Endodermal cell (in vitro differentiated cells): ENCODE data around the gene AMDHD2. TPM values are rescaled to one million over a fixed set of nuclear protein-coding genes. Genes with fewer than 3 reads are reported as not detected.
A peak's percentile ranks its signal among the peaks of the same experiment; 100 is the strongest.

Experiments
- DNase-seq: peaks from one replicate; pipeline ENCODE4 v3.0.0-alpha.2; 2017
- H3K27ac ChIP-seq: 2 replicates; pipeline ENCODE4 v1.5.1; 2013; ENCODE audit warnings: mild to moderate bottlenecking, low read depth, low read length, moderate library complexity
- H3K27me3 ChIP-seq: 2 replicates; pipeline ENCODE4 v1.6.1; 2013; ENCODE audit warnings: mild to moderate bottlenecking, low read length, moderate library complexity; ENCODE audit not compliant: insufficient read depth, control insufficient read depth, poor library complexity, severe bottlenecking
- H3K36me3 ChIP-seq: 2 replicates; pipeline ENCODE4 v1.7.0; 2013; ENCODE audit warnings: mild to moderate bottlenecking, low read length, moderate library complexity; ENCODE audit not compliant: control insufficient read depth, insufficient read depth
- H3K4me1 ChIP-seq: one replicate; pipeline ENCODE4 v1.7.0; 2013; ENCODE audit warnings: low read length; ENCODE audit not compliant: control insufficient read depth, insufficient read depth
- H3K4me3 ChIP-seq: 2 replicates; pipeline ENCODE4 v1.5.1; 2013; ENCODE audit warnings: mild to moderate bottlenecking, low read length, moderate library complexity
- H3K9ac ChIP-seq: 2 replicates; pipeline ENCODE4 v1.6.1; 2013; ENCODE audit warnings: mild to moderate bottlenecking, low read length, moderate library complexity; ENCODE audit not compliant: poor library complexity, severe bottlenecking; ENCODE audit errors: extremely low read depth
- H3K9me3 ChIP-seq: 2 replicates; pipeline ENCODE4 v1.6.1; 2013; ENCODE audit warnings: mild to moderate bottlenecking, low read length, moderate library complexity; ENCODE audit not compliant: control insufficient read depth
- H3K27ac Mint-ChIP-seq: 2 replicates; pipeline ENCODE4 v1.8.0; 2020; ENCODE audit warnings: mixed read lengths
- H3K27me3 Mint-ChIP-seq: 2 replicates; pipeline ENCODE4 v1.8.0; 2021; ENCODE audit warnings: mild to moderate bottlenecking, mixed read lengths; ENCODE audit not compliant: insufficient read depth
- H3K36me3 Mint-ChIP-seq: 2 replicates; pipeline ENCODE4 v1.8.0; 2020; ENCODE audit warnings: low read depth, mixed read lengths
- H3K4me1 Mint-ChIP-seq: 2 replicates; pipeline ENCODE4 v1.8.0; 2020; ENCODE audit warnings: mixed read lengths
- H3K4me3 Mint-ChIP-seq: 2 replicates; pipeline ENCODE4 v1.8.0; 2020; ENCODE audit warnings: mild to moderate bottlenecking, moderate library complexity, mixed read lengths
- H3K9me3 Mint-ChIP-seq: 2 replicates; pipeline ENCODE4 v1.8.0; 2020; ENCODE audit warnings: mild to moderate bottlenecking, mixed read lengths
- WGBS, 2 experiments: methylation state at CpG; one replicate each; pipeline versions ENCODE4 v1.1.5 to v1.1.7; 2013; ENCODE audit warnings: missing lambda C conversion rate in 2 of 2, mixed read lengths in 1 of 2; ENCODE audit not compliant: insufficient coverage in 1 of 2, insufficient read length in 1 of 2; 5-methylcytosine and 5-hydroxymethylcytosine counted together
- total RNA-seq, 2 donors: library from RNA; stranded (reverse); fragmentation: NEBNext Ultra II Directional in 1 of 2; extraction: Animal tissue kit (Norgen Biotek cat#: 25700) in 1 of 2; gene quantifications; 2 replicates in 1 of 2; 3 replicates in 1 of 2; pipeline ENCODE4 v1.2.1, GENCODE V29; 2021
- TF ChIP-seq, protein P1 (sequence below): fragments of 200-600 bp; sonication (generic); conservative IDR thresholded peaks from 2 replicates; pipeline ENCODE4 v1.5.0; 2021; ENCODE audit warnings: antibody characterized with exemption, mild to moderate bottlenecking

The AMDHD2 gene
- total RNA-seq, 2 donors from 2014 or later = 74.6 to 82.2 TPM

GRCh38 chr16:2520784-2521531 is 787 bp downstream of the AMDHD2 start:
- H3K27ac Mint-ChIP-seq = peak overlapping the region; percentile 93
- peak overlapping the region; percentile 73 for H3K4me3 Mint-ChIP-seq
- peak; percentile 70 for DNase-seq
- H3K4me1 ChIP-seq = peaks cover 8% of the 10 kb centered on the region
- no peaks in the 10 kb centered on the region for H3K27me3 ChIP-seq
- TF ChIP-seq, protein P1, sequence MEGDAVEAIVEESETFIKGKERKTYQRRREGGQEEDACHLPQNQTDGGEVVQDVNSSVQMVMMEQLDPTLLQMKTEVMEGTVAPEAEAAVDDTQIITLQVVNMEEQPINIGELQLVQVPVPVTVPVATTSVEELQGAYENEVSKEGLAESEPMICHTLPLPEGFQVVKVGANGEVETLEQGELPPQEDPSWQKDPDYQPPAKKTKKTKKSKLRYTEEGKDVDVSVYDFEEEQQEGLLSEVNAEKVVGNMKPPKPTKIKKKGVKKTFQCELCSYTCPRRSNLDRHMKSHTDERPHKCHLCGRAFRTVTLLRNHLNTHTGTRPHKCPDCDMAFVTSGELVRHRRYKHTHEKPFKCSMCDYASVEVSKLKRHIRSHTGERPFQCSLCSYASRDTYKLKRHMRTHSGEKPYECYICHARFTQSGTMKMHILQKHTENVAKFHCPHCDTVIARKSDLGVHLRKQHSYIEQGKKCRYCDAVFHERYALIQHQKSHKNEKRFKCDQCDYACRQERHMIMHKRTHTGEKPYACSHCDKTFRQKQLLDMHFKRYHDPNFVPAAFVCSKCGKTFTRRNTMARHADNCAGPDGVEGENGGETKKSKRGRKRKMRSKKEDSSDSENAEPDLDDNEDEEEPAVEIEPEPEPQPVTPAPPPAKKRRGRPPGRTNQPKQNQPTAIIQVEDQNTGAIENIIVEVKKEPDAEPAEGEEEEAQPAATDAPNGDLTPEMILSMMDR = no peak
- H3K9ac ChIP-seq = peak overlapping the region; percentile 83
- WGBS, 2 experiments = 29 to 50% methylated on average over 21 to 39 of the region's 41 CpGs
- no peak overlapping the region for H3K27ac ChIP-seq
- H3K36me3 ChIP-seq = peaks cover 52% of the 10 kb centered on the region
- peaks cover 42% of the 10 kb centered on the region for H3K36me3 Mint-ChIP-seq
- no peaks in the 10 kb centered on the region for H3K9me3 ChIP-seq
- peaks cover 27% of the 10 kb centered on the region for H3K4me1 Mint-ChIP-seq
- peak overlapping the region; percentile 88 for H3K4me3 ChIP-seq
- no peaks in the 10 kb centered on the region for H3K9me3 Mint-ChIP-seq
- H3K27me3 Mint-ChIP-seq = no peaks in the 10 kb centered on the region

GRCh38 chr16:2523801-2524231 is 3.6 kb downstream of the AMDHD2 start:
- 87 to 97% methylated on average over 3 to 6 of the region's 6 CpGs for whole genome bisulfite sequencing, 2 experiments
- no peak overlapping the region for H3K4me3 ChIP-seq
- H3K36me3 ChIP-seq = peaks cover 57% of the 10 kb centered on the region
- Mint-ChIP-seq H3K36me3 (peaks cover 33% of the 10 kb centered on the region), H3K9me3 (no peaks in the 10 kb centered on the region), H3K27ac (peak overlapping the region; percentile 87), H3K27me3 (no peaks in the 10 kb centered on the region), H3K4me1 (peaks cover 17% of the 10 kb centered on the region), H3K4me3 (no peak overlapping the region)
- no peak overlapping the region for H3K27ac ChIP-seq
- TF ChIP-seq, protein P1 = no peak
- H3K9ac ChIP-seq = no peak overlapping the region
- DNase-seq = no peak
- H3K4me1 ChIP-seq = peaks cover 8% of the 10 kb centered on the region
- H3K27me3 ChIP-seq = no peaks in the 10 kb centered on the region
- H3K9me3 ChIP-seq = no peaks in the 10 kb centered on the region

DNA sequence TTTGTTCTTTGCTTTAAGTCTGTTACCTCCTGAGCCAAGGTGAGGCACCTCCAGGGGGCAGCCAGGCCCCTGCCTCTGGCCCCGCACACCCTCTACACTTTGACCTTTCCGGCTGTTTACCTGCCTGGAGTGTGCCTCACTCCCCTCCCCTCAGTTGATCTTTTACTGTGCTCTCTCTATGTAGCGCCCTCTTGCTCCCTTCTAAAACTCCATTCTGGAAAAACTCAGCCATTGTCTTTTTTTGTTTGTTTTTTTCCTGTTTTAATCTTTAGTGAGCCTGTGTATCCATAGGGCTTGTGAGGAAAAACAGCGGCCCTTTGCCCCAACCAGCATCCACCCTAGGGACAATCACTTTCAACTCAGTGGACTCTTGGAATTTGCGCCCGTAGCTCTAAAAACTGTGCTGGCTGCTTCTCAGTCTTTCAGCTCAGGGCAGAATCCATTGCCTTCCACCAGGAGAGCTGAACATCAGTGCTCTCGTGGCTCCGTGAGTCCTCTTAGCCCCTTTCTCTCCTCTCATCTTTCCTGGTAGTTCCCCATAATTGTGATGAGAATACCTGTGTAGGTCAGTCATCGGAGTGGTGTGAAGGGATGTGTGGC is 4.3 kb downstream of the AMDHD2 start:
- peaks cover 36% of the 10 kb centered on the region for H3K36me3 Mint-ChIP-seq
- DNase-seq = no peak
- H3K27ac Mint-ChIP-seq = peak overlapping the region; percentile 79
- no peaks in the 10 kb centered on the region for H3K9me3 Mint-ChIP-seq
- peaks cover 57% of the 10 kb centered on the region for H3K36me3 ChIP-seq
- H3K27me3 Mint-ChIP-seq = no peaks in the 10 kb centered on the region
- H3K9ac ChIP-seq = no peak overlapping the region
- WGBS, 2 experiments = 90 to 91% methylated on average over 5 to 9 of the region's 9 CpGs
- H3K27me3 ChIP-seq = no peaks in the 10 kb centered on the region
- TF ChIP-seq, protein P1 = peak; percentile 54
- H3K4me3 ChIP-seq = no peak overlapping the region
- peaks cover 8% of the 10 kb centered on the region for H3K4me1 ChIP-seq
- no peak overlapping the region for H3K4me3 Mint-ChIP-seq
- no peaks in the 10 kb centered on the region for H3K9me3 ChIP-seq
- H3K4me1 Mint-ChIP-seq = peaks cover 14% of the 10 kb centered on the region
- H3K27ac ChIP-seq = no peak overlapping the region
